ENCODE results near the gene INTS4.
"Not testable (repeated sequence)": the region's sequence is repeated elsewhere in the genome, so short reads cannot be mapped to it uniquely, and the experiment has no call there.

Gene INTS4

GRCh38 chr11:77876045-77876444 lies 118.4 kb downstream of the INTS4 start:
- no peak for DNase-seq (ENCODE audit: extremely low read depth, low read depth)
- no peak for TF ChIP-seq CTCF (IDR thresholded peaks at IDR 0.05; ENCODE audit: low read depth, low read length, missing control alignments)
- no peak overlapping the region for H3K4me3 ChIP-seq (replicated peaks; ENCODE audit: low read depth, low read length)

- H3K4me3 ChIP-seq (replicated peaks; ENCODE audit: low read depth, low read length): no peak overlapping the region
- TF ChIP-seq CTCF (IDR thresholded peaks at IDR 0.05; ENCODE audit: low read depth, low read length, missing control alignments): no peak
- no peak for DNase-seq (ENCODE audit: extremely low read depth, low read depth)
Observed at GRCh38 chr11:77874206-77874605, 120.3 kb downstream of the INTS4 start.

GRCh38 chr11:77873345-77873744 lies 121.1 kb downstream of the INTS4 start:
- H3K4me3 ChIP-seq (replicated peaks; ENCODE audit: low read depth, low read length): no peak overlapping the region
- TF ChIP-seq CTCF (IDR thresholded peaks at IDR 0.05; ENCODE audit: low read depth, low read length, missing control alignments): no peak
- DNase-seq (ENCODE audit: extremely low read depth, low read depth): no peak

GRCh38 chr11:77871855-77872254 lies 122.6 kb downstream of the INTS4 start:
- no peak for TF ChIP-seq CTCF (IDR thresholded peaks at IDR 0.05; ENCODE audit: low read depth, low read length, missing control alignments)
- no peak overlapping the region for H3K4me3 ChIP-seq (replicated peaks; ENCODE audit: low read depth, low read length)
- no peak for DNase-seq (ENCODE audit: extremely low read depth, low read depth)

- no peak overlapping the region for H3K4me3 ChIP-seq (replicated peaks; ENCODE audit: low read depth, low read length)
- DNase-seq (ENCODE audit: extremely low read depth, low read depth): no peak
- no peak for TF ChIP-seq CTCF (IDR thresholded peaks at IDR 0.05; ENCODE audit: low read depth, low read length, missing control alignments)
Observed at GRCh38 chr11:77868744-77869143, 125.7 kb downstream of the INTS4 start.

- DNase-seq (ENCODE audit: extremely low read depth, low read depth): no peak
- TF ChIP-seq CTCF (IDR thresholded peaks at IDR 0.05; ENCODE audit: low read depth, low read length, missing control alignments): no peak
- no peak overlapping the region for H3K4me3 ChIP-seq (replicated peaks; ENCODE audit: low read depth, low read length)
Observed at GRCh38 chr11:77866336-77866735, 128.1 kb downstream of the INTS4 start.

GRCh38 chr11:77865805-77866204 lies 128.7 kb downstream of the INTS4 start:
- no peak for TF ChIP-seq CTCF (IDR thresholded peaks at IDR 0.05; ENCODE audit: low read depth, low read length, missing control alignments)
- DNase-seq (ENCODE audit: extremely low read depth, low read depth): no peak
- H3K4me3 ChIP-seq (replicated peaks; ENCODE audit: low read depth, low read length): no peak overlapping the region

GRCh38 chr11:77861444-77861843 lies 133.0 kb downstream of the INTS4 start:
- not testable (repeated sequence) for DNase-seq (ENCODE audit: extremely low read depth, low read depth)

GRCh38 chr11:77857906-77858457 lies 136.5 kb downstream of the INTS4 start:
- not testable (repeated sequence) for H3K4me3 ChIP-seq (replicated peaks; ENCODE audit: low read depth, low read length); DNase-seq (ENCODE audit: extremely low read depth, low read depth)

More at GRCh38 chr11:77861444-77861843, 133.0 kb downstream of the INTS4 start:
- not testable (repeated sequence) for H3K4me3 ChIP-seq (replicated peaks; ENCODE audit: low read depth, low read length)
